Mucosa of stomach (tissue), 1 donor: ENCODE data around the gene RPS6KA1.

Experiments used
- H3K27me3 ChIP-seq: one replicate; pipeline ENCODE4 v1.7.0; 2013; ENCODE audit warnings: mild to moderate bottlenecking, low read length; ENCODE audit not compliant: control insufficient read depth, insufficient read depth
- H3K36me3 ChIP-seq: one replicate; pipeline ENCODE4 v1.7.0; 2013; ENCODE audit warnings: low read length; ENCODE audit not compliant: control insufficient read depth, insufficient read depth
- H3K4me1 ChIP-seq: one replicate; pipeline ENCODE4 v1.7.0; 2013; ENCODE audit warnings: mild to moderate bottlenecking, low read length; ENCODE audit not compliant: control insufficient read depth, insufficient read depth
- H3K4me3 ChIP-seq: one replicate; pipeline ENCODE4 v1.7.0; 2013; ENCODE audit warnings: low read length
- H3K9ac ChIP-seq: one replicate; pipeline ENCODE4 v1.7.0; 2013; ENCODE audit warnings: mild to moderate bottlenecking, low read length, moderate library complexity
- H3K9me3 ChIP-seq: one replicate; pipeline ENCODE4 v1.7.0; 2013; ENCODE audit warnings: mild to moderate bottlenecking, low read length, moderate library complexity; ENCODE audit not compliant: control insufficient read depth
- donor health status: Pancreatic carcinoma.

RPS6KA1 gene

DNA sequence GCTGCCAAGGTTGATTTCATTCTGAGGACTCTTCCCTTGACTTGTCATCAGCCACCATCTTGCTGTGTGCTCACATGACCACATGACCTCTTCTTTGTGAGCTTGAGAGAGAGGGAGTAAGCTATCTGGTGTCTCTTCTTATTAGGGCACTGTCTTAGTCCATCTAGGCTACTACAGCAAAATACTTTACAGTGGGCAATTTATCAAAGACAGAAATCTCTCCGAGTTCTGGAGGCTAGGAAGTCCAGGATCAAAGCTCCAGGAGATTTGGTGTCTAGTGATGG, 11.9 kb upstream of the RPS6KA1 start:
- Histone ChIP-seq H3K9me3 (no peaks in the 10 kb centered on the region), H3K4me1 (no peaks in the 10 kb centered on the region), H3K9ac (no peak overlapping the region), H3K36me3 (no peaks in the 10 kb centered on the region), H3K27me3 (peaks cover 6% of the 10 kb centered on the region), H3K4me3 (no peak overlapping the region)

DNA sequence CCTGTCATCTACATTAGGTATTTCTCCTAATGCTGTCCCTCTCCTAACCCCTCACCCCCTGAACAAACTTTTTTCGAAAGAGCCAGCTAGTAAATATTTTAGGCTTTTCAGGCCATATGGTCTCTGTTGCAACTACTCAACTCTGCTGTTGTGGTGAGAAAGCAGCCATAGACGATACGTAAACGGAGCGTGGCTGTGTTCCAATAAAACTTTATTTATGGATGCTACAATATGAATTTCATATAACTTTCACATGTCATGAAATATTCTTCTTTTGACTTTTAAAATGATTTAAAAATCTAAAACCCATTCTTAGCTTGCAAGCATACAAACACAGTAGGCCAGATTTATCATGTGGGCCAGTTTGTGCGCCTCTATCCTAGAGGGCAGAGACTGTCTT, 11.2 kb upstream of the RPS6KA1 start:
- no peak overlapping the region for H3K4me3 ChIP-seq
- H3K4me1 ChIP-seq: no peaks in the 10 kb centered on the region
- H3K27me3 ChIP-seq: peaks cover 6% of the 10 kb centered on the region

DNA sequence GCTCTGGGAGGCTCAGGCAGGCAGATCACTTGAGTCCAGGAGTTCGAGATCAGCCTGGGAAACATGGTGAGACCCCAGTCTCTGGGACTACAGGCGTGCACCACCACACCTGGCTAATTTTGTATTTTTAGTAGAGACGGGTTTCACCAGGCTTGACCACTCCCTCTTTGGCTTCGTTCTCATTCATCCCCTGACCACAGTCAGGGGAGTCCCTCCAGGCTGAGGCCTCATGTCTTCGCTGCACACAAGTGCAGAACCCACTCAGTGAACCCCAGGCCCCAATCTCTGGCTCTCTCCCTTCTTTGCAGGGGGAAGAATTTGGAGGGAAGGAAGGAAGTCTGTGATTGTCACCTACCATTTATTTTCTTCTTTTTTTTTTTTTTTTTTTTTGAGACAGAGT, 9.2 kb upstream of the RPS6KA1 start:
- no peaks in the 10 kb centered on the region for H3K36me3 ChIP-seq
- no peaks in the 10 kb centered on the region for H3K9me3 ChIP-seq
- no peaks in the 10 kb centered on the region for H3K4me1 ChIP-seq
- no peak overlapping the region for H3K9ac ChIP-seq
- no peak overlapping the region for H3K4me3 ChIP-seq
- peaks cover 14% of the 10 kb centered on the region for H3K27me3 ChIP-seq

More for the DNA sequence above, 11.2 kb upstream of the RPS6KA1 start:
- no peaks in the 10 kb centered on the region for H3K36me3 ChIP-seq
- H3K9ac ChIP-seq: no peak overlapping the region
- H3K9me3 ChIP-seq: no peaks in the 10 kb centered on the region

DNA sequence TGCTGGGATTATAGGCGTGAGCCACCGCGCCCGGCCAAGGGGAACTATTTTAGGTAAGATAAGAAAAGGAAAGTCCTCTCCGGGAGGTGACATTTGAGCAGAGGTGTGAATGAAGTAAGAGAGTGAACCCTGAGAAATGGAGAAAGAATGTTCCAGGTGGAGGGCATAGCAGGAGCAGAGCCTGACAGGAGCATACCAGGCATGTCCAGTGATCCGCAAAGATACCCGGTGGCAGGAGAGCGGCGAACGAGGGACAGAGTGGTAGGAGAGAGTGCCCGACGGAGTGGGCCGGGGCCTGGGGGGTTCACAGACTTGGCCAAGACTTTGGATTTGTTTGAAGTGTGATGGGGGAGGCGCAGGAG, 7.9 kb upstream of the RPS6KA1 start:
- H3K4me1 ChIP-seq: no peaks in the 10 kb centered on the region
- H3K4me3 ChIP-seq: no peak overlapping the region
- no peaks in the 10 kb centered on the region for H3K36me3 ChIP-seq
- no peaks in the 10 kb centered on the region for H3K9me3 ChIP-seq
- no peak overlapping the region for H3K9ac ChIP-seq
- H3K27me3 ChIP-seq: peaks cover 14% of the 10 kb centered on the region

DNA sequence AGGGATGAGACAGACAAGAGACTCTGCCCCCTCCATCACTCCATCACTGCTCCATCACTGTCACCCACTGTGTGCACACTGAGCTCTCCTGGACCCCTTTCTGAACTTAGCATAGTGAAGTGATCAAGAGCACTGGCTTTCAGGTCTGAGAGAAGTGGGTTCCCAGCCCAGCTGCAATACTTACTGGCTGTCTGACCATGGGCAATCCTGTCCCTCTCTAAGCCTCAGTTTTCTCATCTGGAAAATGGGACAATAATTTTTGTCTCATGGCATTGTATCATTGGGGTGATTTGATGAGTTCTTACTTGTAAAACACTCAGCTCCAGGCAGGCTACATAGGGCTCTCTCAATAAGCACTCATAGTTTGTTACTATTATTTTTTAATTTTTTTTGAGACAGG, 7.5 kb upstream of the RPS6KA1 start:
- no peak overlapping the region for H3K4me3 ChIP-seq
- no peaks in the 10 kb centered on the region for H3K4me1 ChIP-seq
- H3K36me3 ChIP-seq: no peaks in the 10 kb centered on the region
- H3K9me3 ChIP-seq: no peaks in the 10 kb centered on the region
- no peak overlapping the region for H3K9ac ChIP-seq
- H3K27me3 ChIP-seq: peaks cover 14% of the 10 kb centered on the region

DNA sequence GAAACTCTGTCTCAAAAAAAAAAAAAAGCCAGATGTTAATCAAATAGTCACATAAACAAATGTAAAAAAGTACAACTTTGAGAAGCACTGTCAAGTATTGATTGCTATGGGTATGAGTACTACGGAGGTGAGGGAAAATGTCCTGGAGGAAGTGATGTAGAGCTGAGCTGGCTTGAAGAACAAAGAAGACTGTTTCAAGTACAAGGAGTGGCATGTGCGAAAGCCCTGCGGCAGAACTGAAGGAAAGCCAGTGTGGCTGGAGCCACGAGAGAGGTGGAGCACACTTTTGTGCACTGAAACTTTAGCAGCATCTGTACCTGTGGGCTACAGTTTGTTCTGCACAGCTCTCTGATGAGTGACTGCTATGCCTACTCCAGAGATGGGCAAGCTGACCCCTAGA, 5.4 kb upstream of the RPS6KA1 start:
- Histone ChIP-seq H3K9ac (no peak overlapping the region), H3K9me3 (no peaks in the 10 kb centered on the region), H3K36me3 (no peaks in the 10 kb centered on the region), H3K4me1 (no peaks in the 10 kb centered on the region), H3K4me3 (no peak overlapping the region), H3K27me3 (peaks cover 14% of the 10 kb centered on the region)

DNA sequence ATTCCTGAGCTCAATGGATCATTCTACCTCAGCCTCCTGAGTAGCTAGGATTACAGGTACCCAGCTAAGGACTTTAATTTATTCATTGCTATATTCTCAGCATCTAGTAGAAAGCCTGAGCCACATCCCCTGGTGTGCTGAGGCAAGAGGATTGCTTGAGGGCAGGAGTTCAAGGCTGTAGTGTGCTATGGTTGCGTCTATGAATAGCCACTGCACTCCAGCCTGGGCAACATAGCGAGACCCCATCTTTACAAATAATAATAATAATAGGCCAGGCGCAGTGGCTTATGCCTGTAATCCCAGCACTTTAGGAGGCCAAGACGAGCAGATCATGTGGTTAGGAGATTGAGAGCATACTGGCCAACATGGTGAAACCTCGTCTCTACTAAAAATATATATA, 3.3 kb upstream of the RPS6KA1 start:
- Histone ChIP-seq H3K9ac (no peak overlapping the region), H3K36me3 (no peaks in the 10 kb centered on the region), H3K27me3 (peaks cover 14% of the 10 kb centered on the region), H3K4me3 (no peak overlapping the region), H3K9me3 (no peaks in the 10 kb centered on the region), H3K4me1 (peaks cover 6% of the 10 kb centered on the region)

DNA sequence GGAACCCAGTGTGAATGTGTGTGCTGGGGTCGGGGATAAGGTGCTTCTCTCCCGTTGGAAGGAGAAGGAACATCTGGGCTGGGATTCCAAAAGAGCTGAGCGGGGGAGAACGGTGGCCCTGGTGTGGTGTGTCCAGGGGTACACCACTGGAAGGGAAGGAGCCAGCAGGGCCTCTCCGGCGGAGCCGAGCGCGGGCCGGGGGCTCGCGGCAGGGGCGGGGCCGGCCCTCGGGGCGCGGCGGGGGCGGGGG, 231 bp upstream of the RPS6KA1 start:
- Histone ChIP-seq H3K9ac (peak overlapping the region; percentile 43), H3K4me3 (peak overlapping the region; percentile 31), H3K4me1 (peaks cover 31% of the 10 kb centered on the region), H3K9me3 (no peaks in the 10 kb centered on the region), H3K27me3 (peaks cover 6% of the 10 kb centered on the region), H3K36me3 (no peaks in the 10 kb centered on the region)

DNA sequence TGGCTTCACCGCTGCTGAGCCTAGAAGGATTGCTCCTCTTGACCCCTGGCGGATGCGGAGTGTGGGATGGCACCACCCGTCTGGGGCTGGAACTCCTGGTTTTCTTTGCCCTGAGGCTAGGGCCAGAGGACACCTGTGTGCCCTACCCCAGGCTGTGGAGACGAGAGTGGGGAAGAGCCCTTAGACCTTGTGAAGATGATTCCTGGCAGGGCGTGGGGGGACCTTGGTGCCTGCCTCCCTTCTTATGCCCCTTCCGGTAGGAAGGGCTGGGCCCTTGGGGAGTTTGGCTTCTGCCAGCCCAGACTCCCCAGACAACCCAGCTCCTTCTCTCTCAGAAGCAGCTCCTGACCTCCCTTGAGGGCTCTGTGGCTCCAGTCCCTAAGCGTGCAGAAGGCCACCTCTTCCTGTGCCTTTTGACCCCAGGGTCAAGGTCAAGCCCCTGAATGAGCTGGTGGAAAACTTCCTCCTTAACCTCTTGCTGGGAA, 891 bp downstream of the RPS6KA1 start:
- Histone ChIP-seq H3K4me3 (peak overlapping the region; percentile 46), H3K9me3 (no peaks in the 10 kb centered on the region), H3K27me3 (no peaks in the 10 kb centered on the region), H3K9ac (peak overlapping the region; percentile 85), H3K4me1 (peaks cover 42% of the 10 kb centered on the region), H3K36me3 (no peaks in the 10 kb centered on the region)

DNA sequence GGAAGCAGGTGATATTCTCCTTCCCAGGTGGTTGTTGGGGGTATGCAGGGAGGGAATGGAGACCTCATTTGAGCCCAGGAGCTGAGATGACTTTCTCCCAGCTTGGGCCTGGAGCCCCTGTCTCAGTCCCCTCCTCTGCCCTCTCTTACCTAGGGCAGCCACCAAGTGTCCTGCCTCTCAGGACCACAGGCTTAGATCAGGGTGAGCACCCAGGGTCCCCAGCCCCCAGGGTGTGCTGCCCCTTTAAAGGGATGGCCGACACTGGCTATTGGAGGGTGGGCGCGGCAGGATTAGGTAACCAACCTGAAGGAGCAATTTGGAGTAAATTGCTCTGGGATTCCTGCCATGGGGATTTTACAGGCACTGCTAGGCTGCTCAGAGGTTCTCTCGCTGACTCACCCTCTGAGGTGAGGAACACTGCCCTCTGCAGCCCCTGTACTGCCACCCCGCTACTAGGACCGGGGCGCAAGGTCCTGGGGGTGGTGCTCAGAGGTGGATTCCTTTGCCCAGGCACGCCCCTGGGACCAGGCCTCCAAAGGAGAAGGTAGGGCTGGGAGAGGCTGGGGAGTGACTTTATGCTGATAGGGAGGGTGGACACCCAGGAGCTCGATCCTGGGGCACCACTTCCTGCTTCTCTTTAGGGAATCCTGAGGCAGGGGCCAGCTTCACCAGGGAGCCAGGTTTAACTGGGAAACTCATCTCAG, 1.5 kb downstream of the RPS6KA1 start:
- H3K4me1 ChIP-seq: peaks cover 45% of the 10 kb centered on the region
- no peaks in the 10 kb centered on the region for H3K27me3 ChIP-seq
- H3K36me3 ChIP-seq: no peaks in the 10 kb centered on the region
- H3K9me3 ChIP-seq: no peaks in the 10 kb centered on the region
- peak overlapping the region; percentile 49 for H3K4me3 ChIP-seq
- peak overlapping the region; percentile 85 for H3K9ac ChIP-seq

DNA sequence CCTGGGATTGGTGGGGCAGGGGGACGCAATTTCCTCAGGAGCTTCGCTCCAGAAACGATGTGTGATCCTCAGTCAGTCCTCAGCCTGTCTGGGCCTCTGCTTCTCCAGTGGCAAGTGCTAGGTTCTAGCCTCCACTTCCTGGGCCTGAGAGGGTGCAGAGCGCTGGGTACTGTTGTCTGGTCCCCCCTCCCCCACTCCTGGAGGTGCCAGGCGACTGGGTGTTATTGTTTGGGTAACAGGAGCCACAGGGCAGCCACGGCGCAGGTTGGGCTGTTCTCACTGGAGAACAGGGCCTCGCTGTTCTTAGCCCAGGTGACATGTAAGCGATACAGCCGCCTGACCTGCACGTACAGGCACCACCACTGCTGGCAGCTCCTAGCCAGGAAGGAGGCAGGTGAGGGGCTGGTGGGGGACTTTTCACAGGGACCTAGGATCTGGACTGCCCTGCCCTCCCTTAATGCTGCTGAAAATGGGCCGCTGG, 2.1 kb downstream of the RPS6KA1 start:
- H3K4me3 ChIP-seq: peak overlapping the region; percentile 49
- H3K36me3 ChIP-seq: no peaks in the 10 kb centered on the region
- H3K9me3 ChIP-seq: no peaks in the 10 kb centered on the region
- H3K4me1 ChIP-seq: peaks cover 52% of the 10 kb centered on the region
- no peaks in the 10 kb centered on the region for H3K27me3 ChIP-seq
- peak overlapping the region; percentile 85 for H3K9ac ChIP-seq

DNA sequence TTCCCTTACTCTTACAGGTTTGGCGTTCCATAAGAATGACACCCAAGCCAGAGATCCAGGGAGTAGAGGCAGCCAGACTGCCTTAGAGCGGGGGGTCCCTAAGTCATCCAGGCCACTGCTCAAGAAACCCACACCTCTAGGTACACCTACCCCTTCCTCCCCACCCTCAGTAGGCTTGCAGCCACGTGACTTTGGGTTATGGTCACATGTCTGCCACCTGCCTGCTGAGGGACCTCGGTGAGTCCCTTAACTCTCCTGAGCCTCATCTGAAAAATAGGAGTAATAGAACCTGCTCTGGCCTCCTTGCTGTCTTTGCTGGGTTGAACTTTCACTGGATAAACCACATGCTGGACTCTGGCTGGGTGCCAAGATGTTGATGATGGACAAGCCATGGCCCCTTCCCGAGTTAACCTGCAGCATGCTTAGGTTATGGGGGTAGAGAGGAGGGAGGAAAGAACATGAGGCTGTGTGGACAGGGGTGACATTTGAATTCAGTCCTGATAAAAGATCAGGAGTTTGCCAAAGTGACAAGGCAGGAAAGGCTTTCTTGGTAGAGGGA, 4.5 kb downstream of the RPS6KA1 start:
- H3K4me3 ChIP-seq: no peak overlapping the region
- H3K9ac ChIP-seq: no peak overlapping the region
- peaks cover 69% of the 10 kb centered on the region for H3K4me1 ChIP-seq
- H3K27me3 ChIP-seq: no peaks in the 10 kb centered on the region
- no peaks in the 10 kb centered on the region for H3K9me3 ChIP-seq
- peaks cover 4% of the 10 kb centered on the region for H3K36me3 ChIP-seq

DNA sequence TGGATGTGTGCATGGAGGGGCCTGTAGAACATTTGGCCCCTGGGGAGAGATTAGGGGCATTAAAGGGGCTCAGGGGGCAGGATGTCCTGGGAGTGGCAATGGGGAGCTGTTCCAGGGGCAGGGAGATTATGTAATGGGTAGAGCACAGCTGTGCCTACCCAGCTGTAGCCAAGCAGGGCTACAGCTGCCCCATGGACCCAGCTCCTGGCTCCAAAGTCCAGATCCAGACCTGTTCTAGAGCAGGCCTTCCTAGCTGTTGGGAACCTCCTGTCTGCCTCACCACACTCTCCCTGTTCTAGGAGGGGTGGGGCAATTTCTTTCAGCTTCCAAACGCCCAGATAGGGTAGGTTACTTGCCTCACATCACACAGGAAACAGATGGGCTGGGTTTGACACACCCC, 5.6 kb downstream of the RPS6KA1 start:
- Histone ChIP-seq H3K4me3 (no peak overlapping the region), H3K36me3 (peaks cover 4% of the 10 kb centered on the region), H3K9me3 (no peaks in the 10 kb centered on the region), H3K9ac (no peak overlapping the region), H3K27me3 (no peaks in the 10 kb centered on the region), H3K4me1 (peaks cover 69% of the 10 kb centered on the region)
